Head of caudate nucleus (tissue), 42 donors: Measurements from ENCODE around the gene NTMT1.
A peak's percentile ranks its signal among the peaks of the same experiment; 100 is the strongest.

ENCODE experiments used
- DNase-seq, 42 donors: peaks; one replicate each; pipeline versions ENCODE4 v3.0.0 to v3.0.0-alpha.2; 2020 to 2021; ENCODE audit warnings: mixed read lengths in 7 of 42
- intact Hi-C: fragments of 100-400 bp; cut with DNase I; formaldehyde crosslinking; loops from one replicate; pipeline ENCODE4 v1.15.0; 2022

Gene NTMT1

DNA sequence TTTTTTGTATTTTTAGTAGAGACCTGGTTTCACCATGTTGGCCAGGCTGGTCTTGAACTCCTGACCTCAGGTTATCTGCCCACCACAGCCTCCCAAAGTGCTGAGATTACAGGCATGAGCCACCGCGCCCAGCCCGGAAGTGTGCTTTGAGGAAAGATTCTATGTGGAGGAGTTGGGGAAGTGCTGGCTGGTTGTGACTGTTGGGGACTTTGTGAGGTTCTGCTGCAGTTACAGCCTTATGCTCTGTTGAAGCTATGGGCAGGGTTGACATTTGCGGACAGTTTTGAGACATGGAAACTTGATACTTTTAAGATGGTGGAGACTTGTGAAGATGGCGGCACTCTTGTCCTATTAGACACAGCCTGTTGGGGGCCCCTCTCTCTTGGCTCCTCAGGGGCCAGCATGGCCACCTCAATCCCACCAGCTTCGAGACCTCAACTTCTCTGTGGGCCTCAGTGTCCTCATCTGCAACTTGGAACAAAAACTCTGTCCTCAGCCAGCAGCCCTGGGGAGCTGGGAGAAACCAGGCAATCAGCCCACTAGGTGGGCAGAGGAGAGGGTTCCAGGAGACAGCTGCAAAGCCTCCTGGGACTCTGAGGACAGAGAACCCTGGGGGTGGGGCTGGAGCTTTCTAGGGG is 29.9 kb upstream of the NTMT1 start:
- DNase-seq: no peak
- intact Hi-C loops: no loop called here

DNA sequence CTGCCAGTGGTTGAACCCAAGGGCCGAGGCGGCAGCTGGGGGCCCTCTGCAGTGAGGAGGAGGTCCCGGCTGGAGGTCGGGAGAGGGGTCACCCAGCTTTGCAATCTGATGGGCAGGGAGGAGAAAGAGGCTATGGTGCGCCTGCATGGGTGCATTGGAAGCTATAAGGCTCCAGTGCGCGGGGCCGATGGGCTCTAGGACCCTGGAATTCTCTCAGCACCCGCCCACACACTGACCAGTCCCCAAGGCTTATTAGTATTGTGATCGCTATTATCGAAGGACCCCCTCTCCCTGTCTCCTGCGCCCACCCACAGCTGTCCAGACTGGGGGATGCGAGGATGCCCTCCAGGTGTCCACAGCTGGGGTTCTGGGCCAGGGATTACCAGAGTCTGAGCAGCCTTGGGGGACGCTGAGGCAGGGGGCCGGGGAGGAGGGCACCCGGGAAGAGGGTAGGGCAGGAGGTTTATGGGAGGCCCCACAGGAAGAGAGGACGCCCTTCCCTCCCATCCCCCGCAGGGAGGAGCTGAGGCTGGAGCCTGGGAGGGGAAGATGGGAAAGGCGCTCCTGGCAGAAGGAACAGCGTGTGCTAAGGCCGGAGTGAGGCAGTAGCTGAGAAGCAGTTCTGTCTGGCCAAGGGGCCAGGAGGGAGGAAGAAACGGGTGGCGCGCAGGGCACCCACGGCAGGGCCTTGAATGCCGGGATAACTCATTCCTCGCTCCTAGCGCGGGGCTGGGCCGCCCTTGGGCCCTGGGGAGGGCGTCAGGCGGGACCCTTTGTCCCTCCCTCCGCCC is 29.2 kb upstream of the NTMT1 start:
- intact Hi-C loops: no loop called here
- no peak for DNase-seq

DNA sequence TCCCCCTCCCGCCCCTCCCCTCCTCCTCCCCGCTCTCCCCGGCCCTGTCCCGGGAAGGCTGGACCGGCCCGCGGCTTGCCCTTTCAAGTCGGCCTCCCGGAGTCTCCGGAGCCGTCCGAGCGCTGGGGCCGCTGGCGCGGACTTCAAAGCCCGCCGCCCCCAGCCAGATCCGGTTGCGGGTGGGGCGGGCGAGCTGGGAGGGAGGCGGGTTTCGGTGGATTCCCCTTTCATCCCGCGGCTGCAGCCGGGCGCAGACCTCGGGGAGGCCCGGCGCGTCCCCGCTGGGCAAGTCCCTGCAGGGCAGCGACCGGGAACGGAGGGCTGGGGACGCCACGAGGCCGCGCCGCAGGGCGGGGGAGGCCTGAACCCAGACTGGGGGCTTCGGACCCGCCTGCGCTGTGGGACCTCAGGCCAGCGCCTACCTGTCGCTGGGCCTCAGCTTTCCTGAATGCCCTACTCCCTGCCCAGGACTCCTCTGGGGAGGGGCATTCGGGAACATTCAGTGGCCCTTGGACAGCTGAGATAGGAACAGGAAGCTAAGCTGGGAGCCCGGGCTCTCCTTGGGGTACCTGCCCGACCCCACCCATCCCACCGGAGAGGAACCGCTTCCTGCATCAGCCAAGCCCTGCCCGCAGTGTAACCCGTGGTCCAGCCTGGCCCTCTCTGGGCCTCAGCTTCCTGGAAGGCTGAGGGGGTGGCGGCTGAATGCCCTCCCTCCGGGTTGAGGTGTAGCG is 28.4 kb upstream of the NTMT1 start:
- intact Hi-C loops: no loop called here
- DNase-seq: peak in 2 of 42 donors; percentile 16 to 56

DNA sequence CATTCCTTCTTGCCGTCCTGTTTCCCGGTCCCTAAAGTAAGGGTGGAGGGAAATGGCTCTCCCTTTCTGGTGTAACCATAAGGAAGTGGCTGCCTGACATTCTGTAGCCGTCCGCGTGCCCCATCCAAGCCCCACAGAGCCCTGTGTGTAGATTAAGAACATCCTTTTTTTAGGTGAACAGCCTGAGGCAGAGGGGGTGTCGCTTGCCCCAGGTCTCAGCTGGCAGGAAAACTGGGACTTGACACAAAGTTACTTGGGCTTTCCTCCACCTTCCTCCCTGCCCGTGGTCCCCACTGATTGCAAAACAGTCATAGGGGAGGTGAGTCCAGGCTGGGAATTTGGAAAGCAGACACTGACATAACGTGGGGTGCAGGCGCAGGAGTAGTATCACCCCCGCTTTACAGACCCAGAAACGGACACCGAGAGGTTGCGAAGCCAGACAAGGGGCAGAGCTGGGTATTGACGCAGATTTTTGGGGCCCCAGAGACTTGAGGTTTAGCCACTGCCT is 27.8 kb upstream of the NTMT1 start:
- intact Hi-C loops: no loop called here
- no peak for DNase-seq

DNA sequence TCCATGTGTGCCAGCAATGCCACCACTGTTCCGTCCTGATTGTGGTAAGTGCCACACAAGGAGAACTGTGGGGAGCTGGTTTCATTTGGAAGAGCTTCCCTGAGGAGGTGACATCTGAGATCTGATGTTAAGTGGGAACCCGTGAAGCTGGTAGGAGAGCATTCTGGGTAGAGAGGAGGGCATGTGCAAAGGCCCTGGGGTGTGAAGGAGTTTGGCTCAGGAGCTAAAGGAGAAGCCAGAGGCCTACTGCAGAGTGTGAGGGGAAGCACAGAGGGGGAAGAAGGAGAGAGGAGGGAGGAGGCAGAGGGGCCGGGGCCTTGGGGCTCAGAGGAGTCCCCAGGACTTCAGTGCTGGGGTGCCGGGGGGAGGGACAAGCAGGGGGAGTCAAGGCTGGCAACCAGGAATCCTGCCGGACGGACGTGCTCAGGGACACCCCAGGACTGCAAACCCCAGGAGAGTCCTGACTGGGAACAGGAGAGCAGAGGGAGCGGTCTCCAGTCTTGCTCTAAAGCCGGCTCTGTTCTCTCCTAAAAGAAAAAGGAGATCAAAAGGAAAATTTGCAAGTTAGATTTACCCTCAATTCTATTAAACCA is 24.8 kb upstream of the NTMT1 start:
- no peak for DNase-seq
- intact Hi-C loops: no loop called here

DNA sequence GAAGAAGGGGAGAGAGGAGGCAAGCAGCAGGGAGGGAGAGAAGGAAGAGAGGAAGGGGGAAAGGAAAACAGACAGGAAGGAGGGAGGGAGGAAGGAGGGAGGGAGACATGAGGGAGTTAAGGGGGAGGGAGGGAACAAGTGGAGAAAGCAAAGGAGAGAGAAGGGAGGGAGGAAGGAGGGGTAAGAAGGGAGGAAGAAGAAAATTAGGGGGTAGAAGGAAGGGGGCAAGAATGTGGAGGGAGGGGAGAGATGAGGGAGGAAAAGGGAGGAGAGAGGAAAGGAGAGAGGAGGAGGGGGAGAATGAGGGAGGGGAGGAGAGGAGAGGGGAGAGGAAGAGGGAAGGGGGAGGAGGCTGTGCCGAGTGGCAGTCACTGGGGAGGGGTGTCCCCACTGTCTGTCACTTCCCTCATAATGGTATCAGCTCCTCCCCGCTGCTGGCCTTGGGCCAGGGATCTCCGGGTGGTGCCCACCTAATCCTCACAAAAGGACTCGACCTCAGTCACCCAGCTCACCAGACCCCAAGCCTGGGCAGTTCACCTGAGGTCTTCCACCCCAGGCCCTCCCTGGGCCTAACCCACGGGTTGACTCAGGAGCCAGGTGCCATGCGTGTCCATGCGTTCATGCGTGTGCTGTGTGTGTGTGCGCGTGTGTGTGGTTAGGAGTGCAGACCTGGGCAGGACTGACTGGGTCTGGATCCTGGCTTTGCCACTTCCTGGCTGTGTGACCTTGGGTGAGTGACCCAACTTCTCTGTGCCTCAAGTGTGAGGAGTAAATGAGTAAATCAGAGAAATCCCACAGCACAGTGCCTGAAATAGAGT is 23.2 kb upstream of the NTMT1 start:
- no peak for DNase-seq
- intact Hi-C loops: no loop called here

DNA sequence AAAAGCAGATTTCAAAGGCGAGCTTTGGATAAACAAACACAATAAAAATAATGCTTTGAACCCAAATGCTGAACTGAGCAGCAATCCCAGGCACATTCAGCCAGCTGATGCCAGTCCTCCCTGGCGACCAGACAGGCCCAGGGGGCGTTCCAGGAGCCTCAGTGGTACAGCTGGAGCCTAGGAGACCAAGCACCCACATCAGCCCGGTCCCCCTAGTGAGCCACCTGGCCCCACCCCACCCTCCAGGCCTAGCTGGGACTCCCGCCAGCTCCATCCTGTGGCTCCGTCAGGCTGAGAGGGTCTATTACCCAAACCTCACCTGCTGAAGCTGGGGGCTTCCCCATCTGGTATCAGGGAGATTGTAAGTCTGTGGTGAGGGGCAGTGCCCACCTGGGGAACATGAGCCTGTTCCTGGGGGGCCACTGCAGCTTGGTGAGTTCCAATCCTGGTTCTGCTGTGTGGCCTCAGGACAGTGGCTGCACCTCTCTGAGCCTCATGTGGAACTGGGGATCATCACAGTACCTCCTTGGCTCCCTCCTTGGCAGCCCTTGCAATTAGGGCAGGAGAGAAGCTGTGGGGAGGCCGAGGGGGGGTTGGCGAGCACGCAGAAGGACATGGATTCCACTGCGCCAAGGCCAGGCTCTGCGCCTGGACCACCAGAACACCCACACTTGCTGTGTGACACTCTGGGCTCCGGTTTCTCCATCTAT is 21.8 kb upstream of the NTMT1 start:
- intact Hi-C loops: no loop called here

DNA sequence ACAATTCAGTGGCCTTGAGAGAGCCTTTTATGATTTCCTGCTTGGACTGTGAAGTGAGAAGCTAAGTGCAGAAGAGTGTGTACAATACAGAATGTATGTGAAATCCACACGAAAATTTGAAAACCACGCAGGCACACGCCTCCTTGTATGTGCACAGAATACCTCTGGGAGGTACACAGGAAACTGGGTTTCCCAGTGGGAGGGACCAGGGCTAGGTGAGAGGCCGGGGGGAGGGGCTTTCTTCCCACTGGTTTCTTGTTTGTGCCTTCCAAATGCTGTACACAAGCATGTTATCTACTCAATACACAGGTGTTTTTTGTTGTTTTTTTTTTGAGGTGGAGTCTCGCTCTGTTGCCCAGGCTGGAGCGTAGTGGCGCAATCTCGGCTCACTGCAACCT is 21.2 kb upstream of the NTMT1 start:
- no peak for DNase-seq

More for the DNA sequence above, 21.8 kb upstream of the NTMT1 start:
- no peak for DNase-seq

DNA sequence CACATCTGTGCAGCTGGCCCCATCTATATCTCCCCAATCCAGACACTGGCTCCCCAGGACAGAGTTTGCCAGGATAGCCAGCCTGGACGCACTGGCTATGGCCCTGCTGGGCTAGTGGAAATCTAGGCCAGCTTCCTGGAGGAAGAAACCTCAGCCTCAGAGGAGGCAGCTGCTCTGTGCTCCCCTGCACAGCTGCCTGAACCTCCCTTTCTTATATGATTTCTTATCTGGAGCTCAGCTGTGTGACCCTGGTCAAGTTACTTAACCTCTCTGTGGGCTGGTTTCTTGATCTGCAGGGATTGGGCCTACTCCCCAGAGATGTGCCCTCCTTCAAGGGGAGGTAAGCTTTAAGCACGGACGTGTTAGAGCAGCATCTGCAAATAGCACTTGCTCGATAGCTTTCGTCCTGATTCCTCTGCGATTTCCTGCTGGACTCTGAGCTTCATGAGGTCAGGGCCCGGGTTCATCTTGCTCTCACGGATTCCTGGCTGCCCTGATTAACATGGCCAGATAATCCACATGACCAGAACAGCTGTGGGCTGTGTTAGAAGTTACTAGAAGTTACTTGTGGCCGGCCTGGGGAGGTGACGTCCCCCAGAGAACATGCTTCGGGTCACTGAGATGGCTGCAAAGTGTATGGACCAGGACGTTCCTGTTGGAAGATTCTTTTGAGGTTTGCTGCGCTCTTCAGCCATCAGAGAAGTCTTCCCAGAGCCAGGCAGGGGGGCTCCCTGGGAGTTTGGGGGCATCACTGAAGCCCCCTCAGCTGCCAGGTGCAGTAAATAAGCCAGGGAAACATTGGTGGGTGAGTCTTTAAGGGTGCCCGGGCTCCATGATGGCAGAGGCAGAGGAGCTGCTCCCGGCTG is 19.6 kb upstream of the NTMT1 start:
- no peak for DNase-seq
- intact Hi-C loops: no loop called here

More for the DNA sequence above, 21.2 kb upstream of the NTMT1 start:
- intact Hi-C loops: no loop called here

DNA sequence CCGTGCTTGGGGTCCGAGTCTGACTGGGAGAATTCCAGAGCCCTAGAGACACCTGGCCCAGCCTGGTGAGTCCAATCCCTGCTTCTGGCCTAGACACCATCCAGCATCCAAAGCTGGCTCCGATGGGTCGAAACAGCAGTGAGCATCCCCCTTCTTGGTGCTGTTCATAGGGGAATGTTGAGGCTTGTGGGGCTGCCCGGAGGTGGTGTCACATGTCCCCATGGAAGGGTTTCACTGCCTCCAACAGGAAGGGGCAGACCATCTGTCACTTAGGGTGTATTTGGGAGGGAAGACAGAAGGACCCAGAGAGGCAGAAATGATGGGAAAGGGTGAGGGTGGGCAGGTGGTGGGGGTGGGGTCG is 19.0 kb upstream of the NTMT1 start:
- no peak for DNase-seq
- intact Hi-C loops: no loop called here

DNA sequence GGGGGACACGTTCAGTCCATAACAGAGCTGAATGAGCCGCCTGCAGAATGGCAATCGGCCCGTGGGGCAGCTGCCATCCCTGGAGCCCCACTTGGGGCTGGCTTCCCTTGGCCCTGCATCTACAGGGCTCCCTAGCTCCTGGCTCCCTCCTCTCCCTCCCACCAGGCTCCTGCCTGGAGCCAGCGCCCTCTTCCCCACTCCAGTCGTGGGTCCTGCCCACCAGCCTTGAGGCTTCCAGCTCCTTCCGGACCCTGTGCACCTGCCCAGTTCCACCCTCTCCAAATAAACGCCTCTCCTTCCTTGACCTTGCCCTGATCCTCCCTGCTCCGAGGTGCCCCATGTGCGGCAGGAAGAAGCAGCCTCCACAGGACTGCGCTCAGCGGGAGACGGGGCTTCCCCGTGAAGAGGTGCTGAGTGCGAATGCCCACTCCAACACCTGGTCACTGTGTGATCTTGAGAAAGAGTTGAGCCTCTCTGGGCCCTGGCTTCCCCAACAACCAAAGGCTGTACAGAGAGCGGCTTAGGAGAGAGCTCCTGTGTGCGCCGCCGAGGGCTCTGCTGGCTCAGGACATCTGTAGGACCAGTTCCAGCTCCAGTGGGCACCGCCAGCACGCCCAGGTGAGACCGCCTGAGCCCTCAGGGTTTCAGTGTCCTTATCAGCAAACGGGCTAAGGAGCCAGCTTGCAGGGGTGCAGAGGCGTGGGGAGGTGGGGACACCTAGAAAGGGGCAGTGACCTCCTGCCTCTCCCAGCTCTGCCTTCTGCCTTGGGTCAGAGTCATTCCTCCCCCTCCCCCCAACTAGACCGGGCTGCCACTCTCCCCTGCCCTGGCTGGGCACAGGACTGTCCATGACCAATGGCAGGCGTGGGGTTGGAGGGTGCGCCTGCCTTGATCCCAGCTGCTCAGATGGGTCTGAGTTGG is 17.1 kb upstream of the NTMT1 start:
- DNase-seq: no peak
- intact Hi-C loops: no loop called here

DNA sequence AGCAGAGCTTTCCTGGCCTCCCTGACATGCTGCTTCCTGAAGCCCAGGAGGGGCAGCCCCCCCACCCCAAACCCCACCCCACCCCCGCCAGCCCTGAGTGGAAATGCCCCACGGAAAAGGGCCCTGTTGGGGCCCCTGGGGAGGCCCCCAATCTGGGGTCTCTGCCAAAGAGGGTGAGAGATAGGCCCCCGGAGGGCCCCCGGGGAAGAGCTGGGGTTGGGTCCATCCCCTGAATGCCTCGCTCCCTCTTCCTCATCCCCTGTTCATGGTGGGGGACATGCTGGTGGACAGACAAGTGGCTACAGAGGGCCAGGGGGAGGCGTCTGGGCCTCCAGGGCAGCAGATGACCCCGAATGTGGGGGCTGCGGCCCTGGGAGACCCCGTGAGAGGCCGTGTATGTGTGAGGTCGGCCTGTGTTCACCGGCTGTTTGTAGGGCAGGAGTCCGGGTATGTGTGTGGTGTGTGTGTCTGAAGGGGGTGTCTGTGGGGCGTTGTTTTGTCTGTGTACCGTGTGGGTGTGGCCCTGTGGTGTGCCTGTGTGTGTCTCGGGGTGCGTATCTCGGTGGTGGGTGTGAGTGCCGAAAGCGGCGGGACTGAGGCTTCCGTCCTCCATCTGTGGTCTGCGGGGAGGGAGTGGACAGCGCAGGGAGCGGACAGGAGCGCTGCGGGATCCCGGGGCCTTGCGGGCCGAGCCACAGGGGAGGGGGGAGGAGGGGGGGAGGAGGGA is 16.3 kb upstream of the NTMT1 start:
- intact Hi-C loops: loop anchor here (2.0 to 10.0 kb wide), 3 partner anchors 115 to 471 kb away; no protein-coding TSS in a partner anchor
- DNase-seq: no peak

DNA sequence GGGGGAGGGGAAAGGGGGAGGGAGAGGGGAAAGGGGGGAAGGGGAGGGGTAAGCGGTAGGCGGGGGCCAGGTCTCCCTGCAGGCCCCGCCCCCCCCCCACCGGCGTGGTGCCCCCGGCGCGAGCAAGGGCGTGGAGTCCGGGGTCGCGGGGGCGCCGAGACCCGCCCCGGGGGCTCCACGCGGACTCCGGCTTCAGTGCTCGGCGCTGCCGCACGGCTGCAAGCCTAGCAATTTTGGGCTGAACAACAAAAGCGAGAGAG is 15.8 kb upstream of the NTMT1 start:
- intact Hi-C loops: loop anchor here (2.0 to 10.0 kb wide), 3 partner anchors 115 to 471 kb away; no protein-coding TSS in a partner anchor
- no peak for DNase-seq

DNA sequence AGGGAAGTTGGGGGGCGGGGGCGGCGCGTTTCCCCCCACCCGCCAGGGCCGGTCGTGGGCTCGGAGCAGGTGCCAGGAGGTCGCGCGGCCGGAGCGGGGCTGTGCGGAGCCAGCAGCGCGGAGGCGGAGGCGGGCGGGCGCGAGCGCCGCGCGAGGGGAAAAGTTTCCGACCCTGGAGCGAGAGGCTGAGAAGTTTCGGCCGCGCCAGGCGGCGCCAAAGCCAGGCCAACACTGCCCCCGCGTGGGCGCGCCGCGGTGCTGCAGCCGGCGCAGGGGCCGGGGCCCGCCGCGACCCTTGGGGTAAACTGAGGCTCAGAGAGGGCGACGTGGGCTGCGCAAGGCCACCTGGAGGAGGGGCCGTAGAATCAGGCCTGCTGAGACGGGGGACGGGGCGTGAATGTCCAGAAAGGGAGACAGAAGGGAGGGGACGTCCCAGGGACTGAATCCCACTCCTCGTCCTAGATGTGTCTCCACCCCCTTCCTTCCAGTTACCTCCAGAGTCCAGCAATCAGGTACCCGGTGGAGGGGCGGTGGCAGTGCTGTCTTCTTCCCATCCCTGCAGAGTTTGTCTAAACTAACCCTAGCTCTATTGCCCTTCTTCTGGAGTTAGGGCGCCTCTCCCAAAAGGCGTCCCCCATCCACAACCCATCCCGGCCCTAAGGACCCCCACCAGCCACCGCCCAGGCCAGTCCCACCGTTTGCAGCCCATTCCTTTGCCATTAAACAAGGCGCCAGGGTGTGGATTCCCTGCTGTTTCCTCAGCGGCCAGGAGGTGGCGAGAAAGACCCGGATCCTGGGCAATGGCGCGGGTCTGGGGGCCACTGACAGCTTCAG is 15.3 kb upstream of the NTMT1 start:
- intact Hi-C loops: loop anchor here (2.0 to 10.0 kb wide), 3 partner anchors 116 to 472 kb away; no protein-coding TSS in a partner anchor
- DNase-seq: peak; percentile 65 to 89 (median 80)
